Skin epidermis (tissue), 12 donors: ENCODE data around the gene METTL16.

ENCODE experiments used
- H3K27ac ChIP-seq, 21 experiments: fragments of 200-600 bp; sonication (generic) in 11 of 21; one replicate each; pipeline ENCODE4 v1.5.0; 2020; ENCODE audit warnings: mild to moderate bottlenecking in 3 of 21, inconsistent platforms in 2 of 21, moderate library complexity in 2 of 21
- H3K4me3 ChIP-seq, 7 experiments: fragments of 200-600 bp; sonication (generic) in 2 of 7; one replicate each; pipeline ENCODE4 v1.5.0; 2020; ENCODE audit warnings: inconsistent platforms in 2 of 7, mild to moderate bottlenecking in 2 of 7, moderate library complexity in 1 of 7

The METTL16 gene

DNA sequence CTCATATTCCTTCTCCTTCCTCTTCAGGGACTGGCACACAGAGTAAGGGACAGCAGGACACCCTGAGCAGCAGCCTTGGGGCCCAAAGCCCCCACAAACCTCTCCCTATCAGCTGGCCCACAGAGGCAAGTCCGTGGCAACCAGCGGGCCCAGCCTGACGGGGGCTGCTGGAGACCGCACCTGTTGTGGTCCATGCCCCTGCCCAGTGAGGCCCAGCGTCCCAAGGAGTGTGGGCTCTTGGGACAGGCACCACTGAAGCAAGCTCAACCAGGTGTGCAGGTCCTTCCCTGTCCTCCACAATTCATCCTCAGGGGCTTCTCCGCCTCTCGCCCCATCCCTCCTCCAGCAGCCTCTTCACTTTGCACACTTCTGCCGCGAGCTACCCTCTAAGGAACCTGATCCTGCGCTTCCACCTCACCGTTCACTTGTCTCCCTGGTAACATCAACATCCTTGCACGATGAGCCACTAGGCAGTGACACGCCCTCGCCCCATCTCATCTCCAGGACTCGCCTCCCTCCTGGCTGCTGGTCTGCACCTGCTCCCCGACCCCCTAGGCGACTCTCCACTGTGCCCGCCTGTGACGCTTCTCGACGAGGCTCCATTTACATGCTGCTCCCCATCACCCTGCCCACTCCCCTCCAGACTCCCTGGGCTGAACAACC, 123.5 kb downstream of the METTL16 start:
- no peak overlapping the region for H3K4me3 ChIP-seq
- peak overlapping the region in 1 of 21 experiments; percentile 7 for H3K27ac ChIP-seq

DNA sequence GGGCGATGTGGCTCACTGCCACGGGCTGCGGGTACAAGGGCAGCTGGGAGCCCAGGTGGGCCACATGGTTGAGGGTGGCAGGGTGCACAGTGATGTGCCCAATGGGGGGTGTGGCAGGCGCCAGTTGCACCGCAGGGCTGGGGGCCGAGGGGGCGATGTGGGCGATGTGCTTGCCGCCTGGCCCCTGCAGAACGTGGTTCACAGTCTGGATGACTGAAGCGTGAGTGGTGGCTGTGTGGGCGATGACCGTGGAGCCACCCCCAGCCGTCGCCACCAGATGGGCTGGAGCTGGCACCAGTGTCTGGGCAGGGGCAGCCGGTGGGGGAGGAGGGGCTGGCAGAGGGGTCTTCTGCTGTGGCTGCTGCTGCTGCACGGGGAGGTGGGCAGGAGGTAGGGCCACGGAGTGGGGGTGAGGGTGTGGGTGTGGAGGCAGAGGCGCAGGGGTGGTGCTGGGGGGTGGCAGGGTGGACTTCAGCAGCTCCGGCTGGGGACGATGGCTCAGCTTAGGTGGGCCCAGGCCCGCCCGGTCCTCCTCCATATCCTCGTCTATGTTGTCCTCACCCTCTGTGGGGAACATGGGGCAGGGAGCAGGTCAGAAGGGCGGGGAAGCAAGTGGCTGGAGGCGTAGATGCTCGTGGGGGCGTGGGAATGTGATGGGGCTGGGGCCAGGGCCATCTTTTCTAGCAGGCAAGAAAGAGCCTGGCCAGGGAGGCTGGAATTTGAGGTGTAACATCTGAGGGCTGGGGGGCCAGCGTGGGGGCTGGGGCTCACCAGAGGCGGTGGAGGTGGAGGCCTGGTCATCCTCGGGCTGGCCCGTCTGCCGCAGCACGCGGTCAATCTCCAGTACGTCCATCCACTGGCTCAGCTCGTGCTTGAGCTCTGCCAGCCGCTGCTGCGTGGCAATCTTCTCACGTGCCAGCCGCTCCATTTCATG, 124.3 kb downstream of the METTL16 start:
- no peak overlapping the region for H3K4me3 ChIP-seq
- peak overlapping the region in 4 of 21 experiments; percentile 7 to 38 (median 28) for H3K27ac ChIP-seq

DNA sequence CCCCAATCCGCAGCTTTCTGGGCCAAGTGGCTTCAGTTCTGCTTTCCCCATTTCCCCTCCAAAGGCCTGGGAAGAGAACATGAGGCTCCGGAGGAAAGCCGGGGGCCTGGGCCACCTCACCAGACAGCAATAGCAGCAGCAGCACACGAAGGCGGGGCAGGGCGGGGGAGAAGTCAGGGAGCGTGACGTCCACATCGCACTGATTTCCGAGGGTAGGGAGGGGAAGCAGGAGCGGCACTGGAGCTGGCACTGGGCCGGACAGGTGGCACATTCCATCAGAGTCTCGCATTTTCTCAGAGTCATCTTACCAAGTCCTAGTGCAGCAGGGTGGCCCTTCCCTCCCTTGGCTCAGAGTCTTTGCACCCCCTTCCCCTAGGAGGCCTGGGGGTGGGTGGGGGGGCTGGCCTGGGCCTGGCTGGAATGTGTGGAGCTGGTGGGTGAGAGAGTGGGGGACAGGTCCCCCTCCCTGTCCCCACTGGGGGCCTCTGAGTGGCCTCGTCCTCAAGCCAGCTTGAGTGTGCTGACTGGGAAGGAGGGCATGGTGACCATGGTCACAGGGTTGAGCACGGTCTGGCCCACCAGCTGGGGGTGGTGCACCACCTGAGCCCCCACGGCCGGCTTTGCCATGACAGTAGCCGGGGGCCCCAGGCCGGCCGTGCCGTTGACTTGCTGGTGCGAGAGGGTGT, 125.1 kb downstream of the METTL16 start:
- no peak overlapping the region for H3K4me3 ChIP-seq
- H3K27ac ChIP-seq, result peak overlapping the region in 6 of 21 experiments; percentile 21 to 57 (median 44)

DNA sequence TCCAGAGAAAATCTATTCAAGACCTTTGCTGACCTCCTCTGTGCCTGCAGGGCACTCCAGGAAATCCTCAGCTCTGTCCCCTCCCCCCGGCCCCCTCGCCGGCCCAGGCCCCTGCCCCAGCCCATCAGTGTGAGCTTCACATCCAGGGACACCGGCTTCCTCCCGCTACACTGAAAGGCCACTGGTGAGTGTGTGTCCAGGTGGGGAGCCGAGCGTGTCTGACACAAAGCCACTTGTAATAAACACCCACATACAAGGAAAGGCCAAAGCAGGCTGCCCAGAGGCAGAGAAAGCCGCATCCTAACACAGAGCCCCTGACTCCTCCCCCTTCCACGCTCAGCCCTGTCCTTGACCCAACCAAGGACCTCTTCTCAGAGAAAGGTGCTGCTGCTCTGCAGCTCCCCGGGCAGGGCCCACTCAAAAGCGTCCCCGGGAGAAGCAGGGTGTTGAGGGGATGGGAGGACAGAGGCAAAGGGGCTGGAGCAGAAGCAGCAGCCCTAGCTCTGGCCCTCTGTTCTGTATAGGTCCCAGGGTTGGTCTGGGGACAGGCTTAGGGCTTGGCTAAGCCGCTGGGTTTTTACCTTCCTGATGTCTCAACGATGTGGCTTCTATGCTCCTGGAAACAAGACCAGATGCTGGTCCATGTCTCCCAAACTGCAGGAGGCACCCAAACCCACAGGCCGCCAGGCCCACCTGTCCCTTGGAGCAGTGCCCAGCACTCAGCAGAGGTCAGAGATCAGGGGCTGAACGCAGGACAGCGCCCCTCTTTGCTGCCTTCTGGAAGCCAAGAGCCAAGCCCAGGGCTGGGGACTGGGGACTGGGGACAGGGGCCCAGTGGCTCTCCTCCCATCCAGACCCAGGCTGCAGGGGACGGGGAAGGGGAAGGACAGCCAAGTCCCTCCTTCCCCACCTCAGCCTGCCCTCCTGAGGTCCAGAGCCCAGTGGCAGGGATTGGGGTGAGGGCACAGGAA, 126.2 kb downstream of the METTL16 start:
- peak overlapping the region in 8 of 21 experiments; percentile 18 to 57 (median 44) for H3K27ac ChIP-seq
- H3K4me3 ChIP-seq, result no peak overlapping the region

- peak overlapping the region in 6 of 21 experiments; percentile 18 to 57 (median 48) for H3K27ac ChIP-seq
- no peak overlapping the region for H3K4me3 ChIP-seq
These were observed 127.1 kb downstream of the METTL16 start for GRCh38 chr17:2384439-2385127.

- H3K27ac ChIP-seq, result peak overlapping the region in 8 of 21 experiments; percentile 5 to 71 (median 30)
- H3K4me3 ChIP-seq, result no peak overlapping the region
These were observed 128.0 kb downstream of the METTL16 start for GRCh38 chr17:2383628-2384167.

- H3K27ac ChIP-seq, result peak overlapping the region in 4 of 21 experiments; percentile 12 to 19 (median 16)
- no peak overlapping the region for H3K4me3 ChIP-seq
These were observed 130.6 kb downstream of the METTL16 start for GRCh38 chr17:2380950-2381649.

DNA sequence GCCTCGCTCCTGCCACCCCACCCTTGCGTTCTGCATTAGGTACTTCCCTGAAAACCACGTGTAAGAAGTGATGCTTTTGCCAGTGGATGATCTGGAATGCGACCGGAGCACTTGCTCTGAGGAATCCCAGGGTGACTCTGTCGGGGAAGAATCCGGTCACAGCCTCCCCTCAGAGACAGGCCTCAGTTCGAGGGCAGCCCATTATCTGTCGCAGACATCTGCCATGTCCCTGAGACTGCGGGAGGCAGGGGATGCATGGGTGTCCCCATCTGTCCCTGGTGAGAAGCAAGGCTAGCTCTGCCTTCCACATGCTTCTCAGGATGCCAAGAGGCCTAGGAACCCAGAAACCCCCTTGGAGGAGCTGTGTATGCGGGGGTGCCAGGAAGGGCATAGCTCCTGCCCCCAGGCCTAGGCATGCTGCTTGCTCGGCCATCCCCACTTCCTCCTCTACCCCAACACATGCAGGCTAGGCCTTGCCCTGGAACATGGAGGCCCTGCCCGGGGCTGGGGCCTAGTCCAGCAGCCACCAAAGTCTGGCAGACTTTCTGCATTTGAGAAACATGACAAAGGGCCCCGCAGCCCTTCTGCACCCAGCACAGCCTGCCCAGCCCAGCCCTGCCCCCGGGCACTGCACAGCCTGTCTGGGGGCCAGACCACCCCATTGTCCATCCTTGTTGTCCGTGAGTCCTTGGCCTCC, 131.3 kb downstream of the METTL16 start:
- H3K27ac ChIP-seq, result peak overlapping the region in 7 of 21 experiments; percentile 1 to 38 (median 19)

GRCh38 chr17:2379489-2380225, 132.0 kb downstream of the METTL16 start:
- H3K4me3 ChIP-seq, result no peak overlapping the region
- H3K27ac ChIP-seq, result peak overlapping the region in 2 of 21 experiments; percentile 1 to 25

More for the DNA sequence above, 131.3 kb downstream of the METTL16 start:
- no peak overlapping the region for H3K4me3 ChIP-seq

GRCh38 chr17:2378905-2379304, 132.8 kb downstream of the METTL16 start:
- no peak overlapping the region for H3K27ac ChIP-seq
- H3K4me3 ChIP-seq, result no peak overlapping the region

DNA sequence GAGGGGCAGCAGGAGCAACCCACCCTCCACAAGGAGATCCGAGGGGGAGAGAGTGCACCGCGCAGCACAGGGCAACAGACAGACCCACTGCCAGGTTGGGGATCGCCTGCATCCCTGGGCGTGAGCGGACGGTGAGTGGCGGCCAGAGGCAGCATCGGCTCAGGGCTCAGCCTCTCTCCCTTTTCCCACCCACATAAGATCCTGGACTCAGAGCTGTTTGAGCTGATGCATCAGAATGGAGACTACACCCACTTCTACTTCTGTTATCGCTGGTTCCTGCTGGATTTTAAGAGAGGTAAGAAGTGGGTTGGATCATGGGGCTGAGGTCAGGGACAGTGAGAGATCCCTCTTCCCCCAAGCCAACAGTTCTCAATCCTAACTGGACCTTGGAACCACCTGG, 134.0 kb downstream of the METTL16 start:
- Histone ChIP-seq H3K27ac (no peak overlapping the region), H3K4me3 (no peak overlapping the region)

DNA sequence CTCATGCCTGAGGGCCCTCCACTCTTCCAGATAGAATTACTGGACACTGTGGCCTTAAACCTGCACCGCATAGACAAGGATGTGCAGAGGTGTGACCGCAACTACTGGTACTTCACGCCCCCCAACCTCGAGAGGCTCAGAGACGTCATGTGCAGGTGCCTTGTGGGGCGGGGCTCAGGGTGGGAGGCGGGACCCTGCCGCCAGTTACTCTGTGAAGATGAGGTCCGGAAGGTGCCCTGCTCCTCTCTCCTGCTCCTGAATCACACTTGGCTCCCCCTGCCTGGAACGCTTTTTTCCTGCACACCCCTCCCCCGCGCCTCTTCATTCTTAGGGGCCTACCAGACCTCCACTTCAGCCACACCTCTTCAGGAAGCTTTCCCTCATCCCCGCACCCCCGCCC, 135.6 kb downstream of the METTL16 start:
- peak overlapping the region in 1 of 21 experiments; percentile 56 for H3K27ac ChIP-seq
- no peak overlapping the region for H3K4me3 ChIP-seq

- no peak overlapping the region for H3K4me3 ChIP-seq
- H3K27ac ChIP-seq, result peak overlapping the region in 4 of 21 experiments; percentile 11 to 30 (median 17)
These were observed 136.3 kb downstream of the METTL16 start for GRCh38 chr17:2375406-2375805.

DNA sequence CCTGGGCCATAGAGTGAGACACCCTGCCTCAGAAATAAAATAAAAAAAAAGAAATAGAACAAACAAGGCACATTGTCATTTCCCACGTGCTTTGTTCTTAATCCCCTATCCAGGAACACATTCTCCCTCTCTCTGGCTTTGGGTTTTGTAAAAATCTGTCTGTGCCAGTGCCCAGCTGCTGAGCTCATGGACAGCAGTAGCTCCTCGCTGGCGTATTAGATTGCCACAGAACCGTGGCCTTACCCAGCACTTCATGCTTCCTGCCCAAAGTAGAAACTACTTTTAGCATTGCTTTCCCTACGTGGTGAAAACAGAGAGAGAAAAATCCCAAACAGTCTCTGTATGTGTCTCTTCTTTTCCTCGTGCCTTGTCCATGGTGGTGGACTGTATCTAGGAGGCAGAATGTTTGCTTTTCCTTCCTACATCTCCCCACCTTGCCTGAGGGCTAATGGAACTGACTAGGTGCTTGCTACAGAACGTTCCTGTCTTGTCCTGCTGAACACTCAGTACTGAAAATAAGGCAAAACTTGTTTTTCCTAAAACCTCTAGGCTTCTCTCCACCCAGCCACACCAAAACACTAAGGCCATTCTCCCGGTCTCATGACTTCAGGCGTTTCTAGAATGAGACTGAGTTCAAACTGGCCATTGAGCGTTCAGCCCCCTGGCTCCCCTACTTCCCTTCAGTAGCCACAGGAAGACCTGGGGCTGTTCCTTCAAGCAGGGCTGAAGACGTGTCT, 137.0 kb downstream of the METTL16 start:
- peak overlapping the region in 4 of 21 experiments; percentile 11 to 30 (median 17) for H3K27ac ChIP-seq
- H3K4me3 ChIP-seq, result no peak overlapping the region

DNA sequence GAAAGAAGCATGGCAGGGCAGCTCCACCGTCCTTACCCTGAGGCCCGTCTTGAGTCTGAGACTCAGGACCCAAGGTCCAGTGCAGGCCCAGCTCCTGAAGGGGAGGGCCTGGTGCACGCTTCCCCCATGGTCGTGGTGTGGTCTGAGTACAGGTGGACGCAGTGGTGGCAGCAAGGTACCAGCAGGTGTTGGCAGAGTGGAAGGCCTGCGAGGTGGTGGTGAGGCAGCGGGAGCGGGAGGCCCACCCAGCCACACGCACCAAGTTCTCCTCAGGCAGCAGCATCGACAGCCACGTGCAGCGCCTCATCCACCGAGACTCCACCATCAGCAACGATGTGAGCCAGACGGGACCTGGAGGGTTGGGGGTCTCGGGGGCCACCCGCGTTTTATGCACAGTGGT, 138.5 kb downstream of the METTL16 start:
- no peak overlapping the region for H3K27ac ChIP-seq
- no peak overlapping the region for H3K4me3 ChIP-seq
